IPS-18a (cell line): ENCODE measurements around the gene NTM.
A peak's percentile ranks its signal among the peaks of the same experiment; 100 is the strongest.

Experiments used
- H3K27ac ChIP-seq: one replicate; pipeline ENCODE4 v1.5.1; 2013; ENCODE audit warnings: low read length
- H3K27me3 ChIP-seq: one replicate; pipeline ENCODE4 v1.6.1; 2013; ENCODE audit warnings: mild to moderate bottlenecking, low read length; ENCODE audit not compliant: control insufficient read depth, insufficient read depth
- H3K36me3 ChIP-seq: one replicate; pipeline ENCODE4 v1.6.1; 2013; ENCODE audit warnings: low read depth, low read length; ENCODE audit not compliant: control insufficient read depth
- H3K4me1 ChIP-seq: one replicate; pipeline ENCODE4 v1.6.1; 2013; ENCODE audit warnings: low read depth, low read length; ENCODE audit not compliant: control insufficient read depth
- H3K4me3 ChIP-seq: one replicate; pipeline ENCODE4 v1.5.1; 2013; ENCODE audit warnings: low read length
- H3K9ac ChIP-seq: one replicate; pipeline ENCODE4 v1.6.1; 2013; ENCODE audit warnings: mild to moderate bottlenecking, low read length, moderate library complexity
- H3K9me3 ChIP-seq: one replicate; pipeline ENCODE4 v1.6.1; 2013; ENCODE audit warnings: low read depth, low read length; ENCODE audit not compliant: control insufficient read depth

Gene NTM

DNA sequence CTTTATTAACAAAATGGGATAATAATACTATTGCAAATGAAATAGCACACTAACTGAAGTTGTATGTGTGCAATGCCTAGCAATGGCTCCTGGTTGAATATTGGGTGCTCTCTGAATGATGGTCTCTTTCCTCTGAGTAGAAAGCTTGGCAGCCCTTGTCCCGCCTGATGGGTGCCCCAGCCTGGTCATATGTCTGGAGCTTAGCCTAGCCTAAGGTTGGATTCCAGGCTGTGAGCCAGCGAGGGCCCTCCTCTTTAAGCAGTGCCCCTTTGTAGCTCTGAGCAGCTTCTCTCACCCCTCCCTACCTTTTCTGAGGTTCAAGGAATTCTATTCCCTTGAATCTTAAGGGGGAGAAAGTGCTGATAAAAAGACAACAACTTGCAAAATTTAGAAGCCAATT, 499.9 kb downstream of the NTM start:
- Histone ChIP-seq H3K9me3 (no peaks in the 10 kb centered on the region), H3K36me3 (no peaks in the 10 kb centered on the region), H3K4me1 (peaks cover 32% of the 10 kb centered on the region), H3K27me3 (no peaks in the 10 kb centered on the region), H3K4me3 (no peak overlapping the region), H3K27ac (no peak overlapping the region), H3K9ac (no peak overlapping the region)

DNA sequence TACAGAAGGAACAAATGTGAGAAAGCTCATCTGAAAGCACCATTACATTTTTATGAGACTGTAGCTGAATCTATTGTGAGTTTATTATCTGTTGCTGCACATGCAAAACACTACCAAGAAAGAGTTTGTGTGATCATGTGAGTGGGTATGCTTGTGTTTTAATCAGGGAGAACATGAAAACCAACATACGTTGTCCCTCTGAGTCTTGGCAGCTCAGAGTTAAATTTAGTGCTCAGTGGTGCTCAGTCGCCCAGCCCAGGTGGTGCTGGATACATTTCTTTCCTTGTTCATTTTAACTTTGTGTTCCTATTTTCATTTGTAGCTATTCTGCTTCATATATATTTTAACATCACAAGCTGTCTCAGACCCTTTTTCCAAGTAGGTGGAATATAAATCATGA, 500.6 kb downstream of the NTM start:
- no peak overlapping the region for H3K4me3 ChIP-seq
- peaks cover 31% of the 10 kb centered on the region for H3K4me1 ChIP-seq
- no peak overlapping the region for H3K27ac ChIP-seq
- no peaks in the 10 kb centered on the region for H3K36me3 ChIP-seq
- no peak overlapping the region for H3K9ac ChIP-seq
- H3K9me3 ChIP-seq, result no peaks in the 10 kb centered on the region
- no peaks in the 10 kb centered on the region for H3K27me3 ChIP-seq

DNA sequence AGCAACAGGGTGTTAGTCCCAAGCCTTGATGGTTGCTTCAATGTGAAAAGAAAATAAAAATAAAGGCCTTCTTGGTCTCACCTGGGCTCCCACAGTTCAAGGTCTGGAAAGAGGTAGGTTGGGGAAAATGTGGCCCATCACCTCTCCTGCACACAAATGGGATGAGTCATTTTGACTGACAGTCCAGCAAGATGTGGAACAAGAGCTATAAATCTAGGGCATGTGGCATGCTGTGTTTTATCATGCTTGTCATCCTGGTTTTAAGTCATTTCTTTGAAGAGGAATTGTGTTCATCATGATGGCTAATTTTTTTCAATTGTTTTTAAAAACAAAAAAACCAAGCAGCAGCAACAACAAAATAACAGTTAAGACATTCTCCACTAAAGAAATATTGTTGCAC, 503.7 kb downstream of the NTM start:
- Histone ChIP-seq H3K4me3 (no peak overlapping the region), H3K27me3 (no peaks in the 10 kb centered on the region), H3K9me3 (no peaks in the 10 kb centered on the region), H3K4me1 (peaks cover 2% of the 10 kb centered on the region), H3K27ac (no peak overlapping the region), H3K9ac (no peak overlapping the region), H3K36me3 (no peaks in the 10 kb centered on the region)

DNA sequence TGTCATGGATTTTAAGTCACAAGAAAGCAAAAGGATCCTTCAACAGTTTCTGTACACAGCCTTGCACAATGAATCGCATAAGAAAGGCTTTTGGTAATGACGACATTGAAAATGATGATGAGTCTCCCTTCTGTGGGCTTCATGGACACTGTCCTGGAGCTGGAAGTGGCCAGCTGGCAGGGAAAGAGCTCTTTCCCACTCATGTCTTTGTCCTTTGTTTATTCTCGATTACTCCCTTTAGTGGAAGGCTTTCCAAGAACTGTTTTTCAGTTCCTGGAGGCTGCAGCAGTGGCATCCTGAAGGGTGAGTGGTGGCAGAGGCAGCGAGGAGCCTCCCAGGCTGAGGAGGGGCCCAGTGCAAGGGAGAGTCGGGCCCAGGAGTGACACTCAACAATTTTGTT, 505.2 kb downstream of the NTM start:
- H3K9me3 ChIP-seq, result no peaks in the 10 kb centered on the region
- H3K36me3 ChIP-seq, result no peaks in the 10 kb centered on the region

DNA sequence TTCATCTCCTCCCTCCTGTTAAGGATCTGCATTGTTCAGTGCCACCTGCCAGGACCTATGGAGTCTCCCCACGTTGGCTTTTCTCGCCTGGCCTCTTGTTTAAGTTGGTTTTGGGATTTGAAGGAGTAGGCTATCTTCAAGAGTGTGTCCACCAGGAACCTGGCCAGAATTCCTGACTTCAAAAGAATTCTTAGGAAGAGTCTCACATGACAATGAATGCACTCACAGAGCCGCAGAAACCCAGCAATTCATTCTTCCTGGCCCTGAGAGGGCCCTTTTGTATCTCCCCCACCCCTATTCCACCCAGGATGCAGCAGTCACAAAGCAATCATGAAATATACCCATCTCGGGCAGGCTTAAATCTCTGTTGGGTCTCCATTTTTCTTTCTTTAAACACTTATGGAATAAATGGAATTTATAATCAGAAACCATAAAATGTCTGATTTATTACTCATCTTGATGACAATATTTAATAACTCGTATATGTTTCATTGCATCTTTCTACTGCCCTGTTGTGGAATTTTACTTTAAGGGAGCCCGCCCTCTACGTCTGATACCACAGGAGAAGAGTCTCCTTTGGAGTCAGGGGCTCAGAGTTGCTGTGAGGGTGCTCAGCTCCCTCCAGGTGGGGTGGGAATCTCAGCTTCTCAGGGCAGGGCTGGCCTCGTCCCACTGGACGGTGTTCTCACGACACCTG, 507.0 kb downstream of the NTM start:
- Histone ChIP-seq H3K4me3 (no peak overlapping the region), H3K9me3 (no peaks in the 10 kb centered on the region), H3K9ac (no peak overlapping the region), H3K4me1 (peaks cover 5% of the 10 kb centered on the region), H3K36me3 (no peaks in the 10 kb centered on the region), H3K27ac (no peak overlapping the region), H3K27me3 (no peaks in the 10 kb centered on the region)

More for the DNA sequence above, 505.2 kb downstream of the NTM start:
- Histone ChIP-seq H3K27ac (no peak overlapping the region), H3K4me3 (no peak overlapping the region), H3K9ac (no peak overlapping the region), H3K27me3 (no peaks in the 10 kb centered on the region), H3K4me1 (peaks cover 5% of the 10 kb centered on the region)

DNA sequence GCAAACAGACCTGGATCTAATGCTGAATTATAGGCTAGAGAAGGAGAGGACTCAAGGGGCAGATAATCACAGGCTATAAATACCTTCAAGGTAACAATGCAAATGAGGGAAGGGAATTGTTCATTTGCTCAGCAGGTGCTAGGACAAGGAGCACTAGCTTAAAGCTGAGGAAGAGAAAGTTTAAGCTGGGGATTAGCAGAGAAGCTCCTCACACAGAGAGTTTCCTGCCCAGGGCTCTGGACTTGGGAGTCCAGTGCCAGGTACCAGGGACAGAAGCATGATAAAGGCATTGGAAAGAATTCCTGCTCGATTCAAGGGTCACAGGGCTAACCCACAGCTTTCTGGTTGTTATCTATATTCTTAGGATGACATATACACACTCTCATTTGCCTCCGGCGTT, 509.9 kb downstream of the NTM start:
- Histone ChIP-seq H3K27me3 (no peaks in the 10 kb centered on the region), H3K9me3 (no peaks in the 10 kb centered on the region), H3K9ac (no peak overlapping the region), H3K27ac (no peak overlapping the region), H3K36me3 (no peaks in the 10 kb centered on the region), H3K4me3 (no peak overlapping the region), H3K4me1 (peaks cover 5% of the 10 kb centered on the region)

DNA sequence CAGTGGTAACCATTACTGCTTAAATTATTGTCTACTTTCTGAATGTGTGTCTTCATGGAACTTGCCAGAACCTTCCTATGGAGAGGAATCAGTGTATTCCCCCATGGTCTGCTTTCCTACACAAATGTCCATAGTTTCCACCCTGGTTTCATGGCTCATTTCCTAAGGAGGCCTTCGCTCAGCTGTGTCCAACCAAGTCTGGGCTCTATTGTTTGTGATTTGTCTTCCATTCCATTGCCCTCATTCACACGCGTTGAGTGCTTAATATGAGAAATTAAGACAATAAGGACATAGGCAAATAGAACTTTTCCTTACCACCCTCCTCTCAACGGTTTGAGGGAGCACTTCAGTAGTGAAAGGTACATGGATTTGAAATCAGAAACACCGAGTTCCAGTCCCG, 510.6 kb downstream of the NTM start:
- Histone ChIP-seq H3K36me3 (no peaks in the 10 kb centered on the region), H3K9ac (no peak overlapping the region), H3K4me1 (peaks cover 5% of the 10 kb centered on the region), H3K27me3 (no peaks in the 10 kb centered on the region), H3K4me3 (no peak overlapping the region), H3K27ac (no peak overlapping the region), H3K9me3 (no peaks in the 10 kb centered on the region)

DNA sequence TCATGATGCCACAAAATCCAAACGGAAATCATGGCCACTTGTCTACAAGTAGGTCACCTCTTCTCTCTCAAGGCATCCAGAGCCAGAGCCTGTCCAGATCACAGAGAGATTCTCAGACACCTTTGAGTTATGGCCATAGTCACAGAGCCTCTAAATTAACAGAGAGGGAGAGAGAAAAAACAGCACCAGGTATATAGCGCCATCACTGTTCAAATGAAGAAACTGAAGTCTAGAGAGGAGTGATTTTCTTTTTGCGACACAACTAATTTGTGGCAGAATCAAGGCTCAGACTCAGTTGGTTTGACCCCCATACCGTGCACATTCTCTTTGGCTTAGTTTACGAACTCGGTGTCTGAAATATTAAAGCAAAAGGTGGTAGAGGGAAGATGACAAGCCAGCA, 512.9 kb downstream of the NTM start:
- no peak overlapping the region for H3K9ac ChIP-seq
- peaks cover 8% of the 10 kb centered on the region for H3K4me1 ChIP-seq
- no peak overlapping the region for H3K4me3 ChIP-seq
- H3K36me3 ChIP-seq, result no peaks in the 10 kb centered on the region
- H3K27me3 ChIP-seq, result no peaks in the 10 kb centered on the region
- H3K9me3 ChIP-seq, result no peaks in the 10 kb centered on the region
- no peak overlapping the region for H3K27ac ChIP-seq

DNA sequence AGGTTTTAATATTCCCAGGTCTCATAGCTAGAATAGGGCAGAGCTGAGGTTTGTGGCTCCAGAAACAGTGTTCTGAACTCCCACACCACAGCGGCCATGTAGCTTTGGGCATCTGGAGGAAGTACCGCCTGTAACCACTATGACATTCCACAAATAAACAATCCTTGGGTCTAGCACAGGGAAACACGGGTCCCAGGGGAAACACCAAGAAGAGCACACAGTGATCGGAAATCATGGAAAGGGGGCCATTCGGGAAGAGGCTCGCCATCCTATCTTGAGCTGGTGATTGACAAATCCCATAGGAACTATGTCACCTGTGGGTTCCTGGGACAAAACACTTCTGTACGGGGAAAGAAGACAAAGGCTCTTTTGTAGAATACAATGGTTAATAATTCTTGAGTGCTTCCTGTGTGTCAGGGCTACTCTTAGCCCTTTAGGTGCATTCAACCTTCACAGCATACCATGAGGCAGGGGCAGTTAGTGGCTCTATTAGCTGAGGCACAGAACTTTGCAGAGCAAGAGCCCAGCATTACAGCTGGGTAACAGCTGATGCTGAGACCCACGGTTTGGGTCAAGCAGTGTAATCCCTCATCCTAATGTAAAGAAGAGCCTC, 514.2 kb downstream of the NTM start:
- H3K36me3 ChIP-seq, result no peaks in the 10 kb centered on the region
- no peak overlapping the region for H3K9ac ChIP-seq
- H3K9me3 ChIP-seq, result no peaks in the 10 kb centered on the region
- H3K4me1 ChIP-seq, result peaks cover 20% of the 10 kb centered on the region
- H3K27ac ChIP-seq, result no peak overlapping the region
- H3K27me3 ChIP-seq, result no peaks in the 10 kb centered on the region
- H3K4me3 ChIP-seq, result no peak overlapping the region

DNA sequence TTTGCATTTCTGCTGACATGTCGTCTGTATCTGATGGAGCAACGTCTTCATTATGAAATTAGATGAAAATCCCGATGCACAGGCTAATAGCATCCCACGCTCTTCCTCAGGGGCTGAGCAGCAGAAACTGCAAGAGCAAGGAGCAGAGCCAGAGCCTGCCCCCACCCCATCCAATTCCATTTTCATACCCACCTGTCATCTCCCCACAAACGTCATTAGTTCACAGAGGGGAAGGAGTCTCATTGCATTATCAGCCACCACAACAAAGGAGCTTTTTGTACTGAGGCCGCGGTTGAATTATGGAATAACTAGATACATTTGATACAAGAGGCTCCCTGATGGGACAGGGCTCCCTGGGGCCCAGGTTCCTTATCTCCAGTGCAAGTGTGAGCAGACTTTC, 515.0 kb downstream of the NTM start:
- Histone ChIP-seq H3K27me3 (no peaks in the 10 kb centered on the region), H3K36me3 (no peaks in the 10 kb centered on the region), H3K4me1 (peaks cover 24% of the 10 kb centered on the region), H3K9me3 (no peaks in the 10 kb centered on the region), H3K4me3 (no peak overlapping the region), H3K9ac (no peak overlapping the region), H3K27ac (no peak overlapping the region)

DNA sequence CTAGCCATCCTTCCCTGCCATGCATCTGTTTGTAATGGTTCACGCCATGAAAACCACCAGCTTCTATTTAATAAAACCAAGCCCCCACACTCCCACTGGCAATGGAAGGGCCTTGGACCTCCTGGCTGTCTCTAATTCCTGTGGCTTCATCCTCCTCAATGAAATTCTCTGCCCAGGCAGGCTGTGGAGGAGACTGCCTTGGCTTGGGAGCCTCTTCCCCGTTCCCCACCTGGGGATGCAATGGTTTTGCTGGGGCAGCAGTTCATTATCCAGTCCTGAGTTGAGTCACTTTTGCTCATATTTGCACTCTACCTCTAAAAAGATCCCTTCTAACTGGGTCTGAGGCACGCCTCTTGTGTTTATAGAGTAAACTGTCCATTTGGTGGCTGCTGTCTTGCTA, 515.8 kb downstream of the NTM start:
- no peak overlapping the region for H3K9ac ChIP-seq
- no peak overlapping the region for H3K4me3 ChIP-seq
- no peak overlapping the region for H3K27ac ChIP-seq
- H3K27me3 ChIP-seq, result no peaks in the 10 kb centered on the region
- H3K36me3 ChIP-seq, result no peaks in the 10 kb centered on the region
- H3K4me1 ChIP-seq, result peaks cover 32% of the 10 kb centered on the region
- H3K9me3 ChIP-seq, result no peaks in the 10 kb centered on the region

DNA sequence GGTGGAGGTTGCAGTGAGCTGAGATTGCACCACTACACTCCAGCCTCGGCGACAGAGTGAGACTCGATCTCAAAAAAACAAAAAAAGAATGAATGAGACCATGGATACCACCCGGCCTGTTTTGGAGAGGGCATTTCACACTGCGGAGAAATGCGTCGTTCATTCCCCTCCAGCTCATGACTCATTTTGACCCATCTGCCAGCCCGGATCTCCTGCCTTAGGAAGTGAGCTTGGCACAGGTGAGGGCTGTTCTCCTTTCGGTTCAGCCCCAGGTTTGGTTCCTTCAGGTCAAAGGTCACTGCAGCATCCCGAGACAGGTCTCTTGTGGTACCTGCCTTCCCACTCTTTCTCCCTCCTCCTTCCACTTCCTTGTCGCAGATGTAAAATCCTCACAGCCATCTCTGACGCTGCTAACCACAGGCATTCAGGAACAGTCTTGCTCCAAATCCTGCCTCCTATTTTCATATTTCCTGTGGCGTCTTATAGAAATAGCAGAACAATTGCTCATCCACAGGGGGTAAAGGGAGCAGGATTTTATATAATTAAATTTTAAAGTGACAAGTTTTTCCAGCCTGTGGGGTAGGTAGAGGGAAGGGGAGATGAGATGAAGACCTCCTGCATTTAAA, 517.9 kb downstream of the NTM start:
- Histone ChIP-seq H3K4me1 (peaks cover 48% of the 10 kb centered on the region), H3K27me3 (no peaks in the 10 kb centered on the region), H3K27ac (peak overlapping the region; percentile 68), H3K36me3 (no peaks in the 10 kb centered on the region), H3K9me3 (no peaks in the 10 kb centered on the region), H3K9ac (peak overlapping the region; percentile 64), H3K4me3 (no peak overlapping the region)
